ENCODE data around the gene ITPR2. TPM values are rescaled to one million over a fixed set of nuclear protein-coding genes. Genes with fewer than 3 reads are reported as not detected.
A peak's percentile ranks its signal among the peaks of the same experiment; 100 is the strongest.

ITPR2 gene
- total and polyA plus RNA-seq, 2 of the 13 experiments (the other 11 are each of a cell fraction or from before 2014, with no cell fraction given) = 31.9 to 81.9 TPM

- TF ChIP-seq ZNF407 (CRISPR knock-in tag; IDR thresholded peaks at IDR 0.05; ENCODE audit: not compliant biosample characterization) (peak; percentile 43), ZNF326 (CRISPR knock-in tag; IDR thresholded peaks at IDR 0.05; ENCODE audit: borderline replicate concordance) (no peak), FOXO1 (CRISPR knock-in tag; IDR thresholded peaks at IDR 0.05) (peak; percentile 56), ZNF614 (CRISPR knock-in tag; IDR thresholded peaks at IDR 0.05; ENCODE audit: borderline replicate concordance) (no peak), HDAC1 (CRISPR knock-in tag; IDR thresholded peaks at IDR 0.05) (no peak), SP1 (IDR thresholded peaks at IDR 0.05) (no peak), SP1 (CRISPR knock-in tag; IDR thresholded peaks at IDR 0.05) (no peak), GTF2F1 (IDR thresholded peaks at IDR 0.05; ENCODE audit: low read length) (no peak), SOX6 (IDR thresholded peaks at IDR 0.05) (no peak), SOX6 (CRISPR knock-in tag; IDR thresholded peaks at IDR 0.05) (peak; percentile 70), NR1H2 (CRISPR knock-in tag; IDR thresholded peaks at IDR 0.05; ENCODE audit: borderline replicate concordance, low read depth) (no peak), SYNCRIP (IDR thresholded peaks at IDR 0.05; ENCODE audit: insufficient read depth, low read depth, low read length) (no peak), ZNF879 (CRISPR knock-in tag; IDR thresholded peaks at IDR 0.05) (no peak), MAZ (IDR thresholded peaks at IDR 0.05; ENCODE audit: borderline replicate concordance, low read depth, low read length) (no peak), MAZ (CRISPR knock-in tag; IDR thresholded peaks at IDR 0.05; ENCODE audit: low read depth) (peak; percentile 47; the same call in 1 of the 2 replicates), ZC3H13 (CRISPR knock-in tag; IDR thresholded peaks at IDR 0.05) (no peak), PHF8 (CRISPR knock-in tag; IDR thresholded peaks at IDR 0.05) (no peak), SRSF4 (IDR thresholded peaks at IDR 0.05; ENCODE audit: low read depth, low read length, poor library complexity, severe bottlenecking) (no peak), BRD4 (CRISPR knock-in tag; IDR thresholded peaks at IDR 0.05) (no peak), FUBP1 (CRISPR knock-in tag; IDR thresholded peaks at IDR 0.05; ENCODE audit: borderline replicate concordance) (no peak), TARDBP (CRISPR knock-in tag; IDR thresholded peaks at IDR 0.05) (0 out of 2 replicates have a peak, but pooled peaks have one; percentile 22), NFATC3 (CRISPR knock-in tag; IDR thresholded peaks at IDR 0.05) (no peak)
These were observed 20.5 kb upstream of the ITPR2 start (continued) for GRCh38 chr12:26853303-26854030.
